H1 (cell line): ENCODE measurements around the gene TMEM220.

Experiments used
- POLR2A ChIP-seq, 2 experiments: IDR thresholded peaks; 1 replicate in 1 of 2; 2 replicates in 1 of 2; pipeline ENCODE4 v1.6.1; 2011; ENCODE audit warnings: low read depth in 2 of 2, low read length in 2 of 2, mild to moderate bottlenecking in 2 of 2; ENCODE audit errors: control extremely low read depth in 1 of 2
- TEAD4 ChIP-seq: IDR thresholded peaks from 2 replicates; pipeline ENCODE4 v1.6.1; 2012; ENCODE audit warnings: low read depth, low read length, inconsistent platforms, mixed read lengths

GRCh38 chr17:10743316-10744009, 13.6 kb upstream of the TMEM220 start:
- TF ChIP-seq TEAD4 (no peak), POLR2A (IDR thresholded peaks at IDR 0.05; ENCODE audit: control extremely low read depth in 1 of 2, low read depth in 2 of 2, low read length in 2 of 2) (no peak)
